ENCODE measurements around the gene B3GALT5. TPM values are rescaled to one million over a fixed set of nuclear protein-coding genes. Genes with fewer than 3 reads are reported as not detected.

B3GALT5 gene
- total RNA-seq, 1 donor, result 0.18 TPM

GRCh38 chr21:39720126-39720778, 107.5 kb downstream of the B3GALT5 start:
- no peak overlapping the region for H3K4me3 ChIP-seq (ENCODE audit: low read depth, low read length)
- no peak for DNase-seq (ENCODE audit: low read depth)
- TF ChIP-seq CTCF (IDR thresholded peaks at IDR 0.05; ENCODE audit: insufficient read depth, low read length), result no peak

- TF ChIP-seq CTCF (IDR thresholded peaks at IDR 0.05; ENCODE audit: insufficient read depth, low read length), result no peak
- H3K4me3 ChIP-seq (ENCODE audit: low read depth, low read length), result no peak overlapping the region
- DNase-seq (ENCODE audit: low read depth), result no peak
These were observed 109.1 kb downstream of the B3GALT5 start for GRCh38 chr21:39721885-39722284.

Other genes with a start within 250 kb of the B3GALT5 start
- 0.65 and 3.1 TPM in 2 replicates for gene LCA5L, start 167.2 kb upstream of the B3GALT5 start, total RNA-seq (ENCODE audit: low replicate concordance)
- gene SH3BGR, start 161.0 kb upstream of the B3GALT5 start, total RNA-seq (ENCODE audit: low replicate concordance), result 6.2 and 11.0 TPM in 2 replicates
- 0.09 TPM in 1 of 2 replicates, not detected in the other for gene IGSF5, start 132.2 kb downstream of the B3GALT5 start, total RNA-seq (ENCODE audit: low replicate concordance)

Measured in fibroblast of the aortic adventitia (primary cell).